GM21825 (cell line): ENCODE data around the gene ISYNA1.
A peak's percentile ranks its signal among the peaks of the same experiment; 100 is the strongest.

Experiments used
- ATAC-seq: cut with Tn5 transposase; IDR thresholded peaks from one replicate; pipeline ENCODE4 v1.9.1; 2021; ENCODE audit warnings: mild to moderate bottlenecking, moderate library complexity; ENCODE audit not compliant: unreplicated experiment

ISYNA1 gene

GRCh38 chr19:18437491-18438330 lies at the start of gene ISYNA1:
Gene ISYNA1 (minus strand): TSS chr19:18438133. CDS start chr19:18437979, 154 bp downstream.
- peak; percentile 13 for ATAC-seq

GRCh38 chr19:18486746-18487145 lies 48.8 kb upstream of the ISYNA1 start:
- no peak for ATAC-seq

GRCh38 chr19:18484992-18485391 lies 47.1 kb upstream of the ISYNA1 start:
- no peak for ATAC-seq

- ATAC-seq = no peak
Measured at GRCh38 chr19:18483119-18483890, 45.4 kb upstream of the ISYNA1 start.

- ATAC-seq = no peak
Measured at GRCh38 chr19:18481505-18482222, 43.7 kb upstream of the ISYNA1 start.

- no peak for ATAC-seq
Measured at GRCh38 chr19:18480006-18480691, 42.2 kb upstream of the ISYNA1 start.

- ATAC-seq = peak; percentile 78
Measured at GRCh38 chr19:18478545-18479311, 40.8 kb upstream of the ISYNA1 start.

GRCh38 chr19:18477974-18478373 lies 40.0 kb upstream of the ISYNA1 start:
- peak; percentile 12 for ATAC-seq

GRCh38 chr19:18477042-18477779 lies 39.3 kb upstream of the ISYNA1 start:
- no peak for ATAC-seq

GRCh38 chr19:18476507-18477041 lies 38.6 kb upstream of the ISYNA1 start:
- ATAC-seq = no peak

GRCh38 chr19:18475762-18476331 lies 37.9 kb upstream of the ISYNA1 start:
- ATAC-seq = no peak

GRCh38 chr19:18475004-18475453 lies 37.1 kb upstream of the ISYNA1 start:
- no peak for ATAC-seq

GRCh38 chr19:18474366-18474887 lies 36.5 kb upstream of the ISYNA1 start:
- no peak for ATAC-seq

GRCh38 chr19:18473706-18474087 lies 35.8 kb upstream of the ISYNA1 start:
- no peak for ATAC-seq

GRCh38 chr19:18473003-18473705 lies 35.2 kb upstream of the ISYNA1 start:
- ATAC-seq = no peak

- ATAC-seq = no peak
Measured at GRCh38 chr19:18470787-18471186, 32.9 kb upstream of the ISYNA1 start.

GRCh38 chr19:18469069-18469846 lies 31.3 kb upstream of the ISYNA1 start:
- no peak for ATAC-seq
